PFSK-1 (cell line): ENCODE results near the gene ACTL9.

Experiments
- FOXP2 ChIP-seq: optimal IDR thresholded peaks from 2 replicates; pipeline ENCODE3; 2011; ENCODE audit warnings: borderline replicate concordance, control low read depth, inconsistent platforms; ENCODE audit not compliant: insufficient read depth; ENCODE audit errors: extremely low read length, extremely low read depth
- POLR2AphosphoS5 ChIP-seq: IDR thresholded peaks from 2 replicates; pipeline ENCODE4 v1.6.1; 2012; ENCODE audit warnings: low read depth, mild to moderate bottlenecking, control low read depth, low read length, moderate library complexity
- SIN3A ChIP-seq: IDR thresholded peaks from 2 replicates; pipeline ENCODE4 v1.6.1; 2012; ENCODE audit warnings: mild to moderate bottlenecking, low read length, moderate library complexity, borderline replicate concordance; ENCODE audit not compliant: insufficient read depth
- TAF1 ChIP-seq: IDR thresholded peaks from 2 replicates; pipeline ENCODE4 v1.6.1; 2012; ENCODE audit warnings: low read length, control low read depth, borderline replicate concordance; ENCODE audit not compliant: insufficient read depth
- TF ChIP-seq, protein P1 (sequence below), 2 experiments: IDR thresholded peaks; 2 replicates each; pipeline versions ENCODE4 v1.6.1 to v1.8.0; 2011 to 2012; ENCODE audit warnings: low read depth in 2 of 2, low read length in 2 of 2, control low read depth in 1 of 2, inconsistent platforms in 1 of 2, mild to moderate bottlenecking in 1 of 2, moderate library complexity in 1 of 2; ENCODE audit not compliant: insufficient read depth in 1 of 2

DNA sequence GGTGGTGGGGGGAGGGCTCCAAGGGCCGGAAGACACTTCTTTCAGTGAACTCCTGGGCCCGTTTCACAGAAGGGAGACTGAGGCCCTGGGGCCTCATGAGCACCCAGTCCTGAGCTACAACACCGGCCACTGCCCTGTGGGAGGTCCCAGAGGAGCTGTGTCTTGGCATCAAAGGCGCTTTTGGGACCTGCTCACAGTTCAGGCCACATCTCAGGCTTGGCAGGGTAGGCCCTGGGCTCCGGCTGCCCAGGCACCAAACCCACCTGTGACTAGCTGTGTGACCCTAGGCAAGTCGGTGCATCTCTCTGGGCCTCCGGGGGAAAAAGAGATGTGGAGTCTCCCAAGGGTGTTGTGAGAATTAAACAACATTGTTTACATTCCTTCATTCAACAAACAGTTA, 38.7 kb downstream of the ACTL9 start:
- TF ChIP-seq POLR2AphosphoS5 (no peak), TAF1 (no peak), SIN3A (no peak), FOXP2 (no peak)
- TF ChIP-seq, protein P1, sequence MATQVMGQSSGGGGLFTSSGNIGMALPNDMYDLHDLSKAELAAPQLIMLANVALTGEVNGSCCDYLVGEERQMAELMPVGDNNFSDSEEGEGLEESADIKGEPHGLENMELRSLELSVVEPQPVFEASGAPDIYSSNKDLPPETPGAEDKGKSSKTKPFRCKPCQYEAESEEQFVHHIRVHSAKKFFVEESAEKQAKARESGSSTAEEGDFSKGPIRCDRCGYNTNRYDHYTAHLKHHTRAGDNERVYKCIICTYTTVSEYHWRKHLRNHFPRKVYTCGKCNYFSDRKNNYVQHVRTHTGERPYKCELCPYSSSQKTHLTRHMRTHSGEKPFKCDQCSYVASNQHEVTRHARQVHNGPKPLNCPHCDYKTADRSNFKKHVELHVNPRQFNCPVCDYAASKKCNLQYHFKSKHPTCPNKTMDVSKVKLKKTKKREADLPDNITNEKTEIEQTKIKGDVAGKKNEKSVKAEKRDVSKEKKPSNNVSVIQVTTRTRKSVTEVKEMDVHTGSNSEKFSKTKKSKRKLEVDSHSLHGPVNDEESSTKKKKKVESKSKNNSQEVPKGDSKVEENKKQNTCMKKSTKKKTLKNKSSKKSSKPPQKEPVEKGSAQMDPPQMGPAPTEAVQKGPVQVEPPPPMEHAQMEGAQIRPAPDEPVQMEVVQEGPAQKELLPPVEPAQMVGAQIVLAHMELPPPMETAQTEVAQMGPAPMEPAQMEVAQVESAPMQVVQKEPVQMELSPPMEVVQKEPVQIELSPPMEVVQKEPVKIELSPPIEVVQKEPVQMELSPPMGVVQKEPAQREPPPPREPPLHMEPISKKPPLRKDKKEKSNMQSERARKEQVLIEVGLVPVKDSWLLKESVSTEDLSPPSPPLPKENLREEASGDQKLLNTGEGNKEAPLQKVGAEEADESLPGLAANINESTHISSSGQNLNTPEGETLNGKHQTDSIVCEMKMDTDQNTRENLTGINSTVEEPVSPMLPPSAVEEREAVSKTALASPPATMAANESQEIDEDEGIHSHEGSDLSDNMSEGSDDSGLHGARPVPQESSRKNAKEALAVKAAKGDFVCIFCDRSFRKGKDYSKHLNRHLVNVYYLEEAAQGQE (IDR thresholded peaks at IDR 0.05; ENCODE audit: insufficient read depth in 1 of 2, low read depth in 2 of 2, low read length in 2 of 2): no peak
